Right lobe of liver (tissue), 6 donors: Measurements from ENCODE around the gene TTC28. TPM values are rescaled to one million over a fixed set of nuclear protein-coding genes. Genes with fewer than 3 reads are reported as not detected.

Experiments used
- ATAC-seq, 4 donors: fragments of 200-7000 bp; cut with Tn5 transposase; one replicate each; pipeline ENCODE4 v1.9.1; 2020; ENCODE audit warnings: mild to moderate bottlenecking in 4 of 4, moderate library complexity in 4 of 4
- DNase-seq, 3 donors: peaks; one replicate each; pipeline ENCODE4 v3.0.0-alpha.2; 2020
- H3K27ac ChIP-seq, 3 donors: fragments of 200-600 bp; one replicate each; pipeline ENCODE4 v1.8.0; 2022
- H3K27me3 ChIP-seq, 2 donors: fragments of 200-600 bp; one replicate each; pipeline ENCODE4 v1.8.0; 2022
- H3K36me3 ChIP-seq, 4 donors: fragments of 200-600 bp; sonication (generic) in 1 of 4; one replicate each; pipeline versions ENCODE4 v1.5.1 to v1.8.0; 2017 to 2022; ENCODE audit warnings: control low read depth in 1 of 4
- H3K4me1 ChIP-seq, 4 donors: fragments of 200-600 bp; sonication (generic) in 1 of 4; one replicate each; pipeline versions ENCODE4 v1.5.1 to v1.8.0; 2017 to 2022; ENCODE audit warnings: control low read depth in 1 of 4
- H3K4me3 ChIP-seq, 3 donors: fragments of 200-600 bp; one replicate each; pipeline ENCODE4 v1.8.0; 2022
- H3K9me3 ChIP-seq, 4 donors: fragments of 200-600 bp; sonication (generic) in 1 of 4; one replicate each; pipeline versions ENCODE4 v1.5.1 to v1.8.0; 2017 to 2022; ENCODE audit warnings: control low read depth in 1 of 4
- POLR2A ChIP-seq: fragments of 450-650 bp; IDR thresholded peaks from one replicate; pipeline ENCODE4 v1.6.1; 2017; ENCODE audit warnings: antibody characterized with exemption, mild to moderate bottlenecking
- WGBS: methylation state at CpG from one replicate; pipeline ENCODE4 v1.1.6; 2018; ENCODE audit warnings: low coverage, low lambda C conversion rate; ENCODE audit not compliant: insufficient coverage; ENCODE audit errors: missing lambda C conversion rate; 5-methylcytosine and 5-hydroxymethylcytosine counted together
- intact Hi-C, 2 donors: fragments of 100-400 bp; cut with DNase I; formaldehyde crosslinking; loops; one replicate each; pipeline versions ENCODE4 v1.11.2 to v1.14.1; 2022
- total RNA-seq, 6 experiments: library from RNA; depleted of rRNA in 2 of 6; stranded (reverse); fragments of >200 nt in 2 of 6; fragmentation: NEBNext Ultra II Directional in 3 of 6; extraction: Animal tissue kit (Norgen Biotek cat#: 25700) in 3 of 6; gene quantifications; one replicate each; pipeline versions ENCODE4 v1.1.0 to v1.2.4, GENCODE V29; 2016 to 2023
- TF ChIP-seq, protein P1 (sequence below), 4 donors: fragments of 200-600 bp in 3 of 4; fragments of 450-650 bp in 1 of 4; IDR thresholded peaks; one replicate each; pipeline versions ENCODE4 v1.5.1 to v1.8.0; 2016 to 2022; ENCODE audit warnings: antibody characterized with exemption in 4 of 4, mild to moderate bottlenecking in 2 of 4
- donor health status: DM: no; HTN: yes; CAD: no.
- donor health status: DM: no; HTN: no; CAD: no.
- donor health status: DM: no; HTN: no; CAD: no.
- donor health status: DM: no; HTN: yes; CAD: no.
- donor health status: DM: no; HTN: yes; CAD: no.

Gene TTC28
- total RNA-seq, 6 experiments from 2014 or later: 9.4 to 38.3 (median 15.0) TPM

DNA sequence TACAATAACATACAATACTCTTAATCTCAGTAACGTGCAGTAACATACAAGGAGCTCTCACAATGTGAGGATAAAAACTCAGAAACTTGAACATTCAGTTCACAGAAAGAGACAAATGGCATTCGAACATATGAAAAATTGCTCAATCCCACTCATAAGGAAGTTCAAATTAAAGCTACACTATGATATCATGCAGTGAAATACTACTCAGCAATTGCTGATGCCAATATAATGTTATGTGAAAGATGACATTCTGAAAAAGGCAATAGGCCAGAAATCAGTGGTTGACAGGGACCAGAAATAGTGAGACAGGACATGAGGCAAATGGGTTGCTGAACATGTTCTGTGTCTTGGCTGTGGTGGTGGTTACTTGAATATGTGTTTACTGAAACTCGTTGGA lies 726.9 kb downstream of the TTC28 start:
- Histone ChIP-seq H3K27ac (peak overlapping the region; percentile 4 to 58 (median 33)), H3K9me3 (no peaks in the 10 kb centered on the region), H3K4me1 (peaks cover 0 to 34% (median 13%) of the 10 kb centered on the region in 4 donors), H3K27me3 (no peaks in the 10 kb centered on the region), H3K4me3 (no peak overlapping the region), H3K36me3 (no peaks in the 10 kb centered on the region)
- DNase-seq (no peak), ATAC-seq (peak; percentile 8 to 66 (median 13))
- intact Hi-C loops: no loop called here
- whole genome bisulfite sequencing: 37% methylated on average over 3 of the region's 3 CpGs
- TF ChIP-seq POLR2A: no peak
- TF ChIP-seq, protein P1, sequence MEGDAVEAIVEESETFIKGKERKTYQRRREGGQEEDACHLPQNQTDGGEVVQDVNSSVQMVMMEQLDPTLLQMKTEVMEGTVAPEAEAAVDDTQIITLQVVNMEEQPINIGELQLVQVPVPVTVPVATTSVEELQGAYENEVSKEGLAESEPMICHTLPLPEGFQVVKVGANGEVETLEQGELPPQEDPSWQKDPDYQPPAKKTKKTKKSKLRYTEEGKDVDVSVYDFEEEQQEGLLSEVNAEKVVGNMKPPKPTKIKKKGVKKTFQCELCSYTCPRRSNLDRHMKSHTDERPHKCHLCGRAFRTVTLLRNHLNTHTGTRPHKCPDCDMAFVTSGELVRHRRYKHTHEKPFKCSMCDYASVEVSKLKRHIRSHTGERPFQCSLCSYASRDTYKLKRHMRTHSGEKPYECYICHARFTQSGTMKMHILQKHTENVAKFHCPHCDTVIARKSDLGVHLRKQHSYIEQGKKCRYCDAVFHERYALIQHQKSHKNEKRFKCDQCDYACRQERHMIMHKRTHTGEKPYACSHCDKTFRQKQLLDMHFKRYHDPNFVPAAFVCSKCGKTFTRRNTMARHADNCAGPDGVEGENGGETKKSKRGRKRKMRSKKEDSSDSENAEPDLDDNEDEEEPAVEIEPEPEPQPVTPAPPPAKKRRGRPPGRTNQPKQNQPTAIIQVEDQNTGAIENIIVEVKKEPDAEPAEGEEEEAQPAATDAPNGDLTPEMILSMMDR (IDR thresholded peaks at IDR 0.05): no peak

DNA sequence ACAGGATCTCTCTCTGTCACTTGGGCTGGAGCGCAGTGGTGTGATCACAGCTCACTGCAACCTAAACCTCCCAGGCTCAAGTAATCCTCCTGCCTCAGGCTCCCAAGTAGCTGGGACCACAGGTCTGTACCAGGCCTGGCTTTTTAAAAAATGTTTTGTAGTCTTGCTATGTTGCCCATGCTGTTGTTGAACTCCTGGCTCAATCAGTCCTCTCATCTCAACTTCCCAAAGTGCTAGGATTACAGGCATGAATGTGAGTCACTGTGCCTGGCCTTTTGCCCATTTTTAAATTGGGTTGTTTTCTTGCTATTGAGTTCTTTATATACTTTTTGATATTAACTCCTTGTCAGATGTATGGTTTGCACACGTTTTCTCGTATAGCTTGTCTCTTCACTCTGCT lies 727.5 kb downstream of the TTC28 start:
- Histone ChIP-seq H3K27ac (peak overlapping the region; percentile 4 to 58 (median 33)), H3K27me3 (no peaks in the 10 kb centered on the region), H3K4me1 (peaks cover 0 to 34% (median 13%) of the 10 kb centered on the region in 4 donors), H3K9me3 (no peaks in the 10 kb centered on the region), H3K36me3 (no peaks in the 10 kb centered on the region), H3K4me3 (no peak overlapping the region)
- ATAC-seq: peak in 3 of 4 donors; percentile 36 to 66 (median 39)
- DNase-seq: no peak
- intact Hi-C loops: no loop called here
- TF ChIP-seq POLR2A: no peak
- TF ChIP-seq, protein P1 (IDR thresholded peaks at IDR 0.05): no peak
- WGBS: 69% methylated on average over 3 of the region's 3 CpGs

DNA sequence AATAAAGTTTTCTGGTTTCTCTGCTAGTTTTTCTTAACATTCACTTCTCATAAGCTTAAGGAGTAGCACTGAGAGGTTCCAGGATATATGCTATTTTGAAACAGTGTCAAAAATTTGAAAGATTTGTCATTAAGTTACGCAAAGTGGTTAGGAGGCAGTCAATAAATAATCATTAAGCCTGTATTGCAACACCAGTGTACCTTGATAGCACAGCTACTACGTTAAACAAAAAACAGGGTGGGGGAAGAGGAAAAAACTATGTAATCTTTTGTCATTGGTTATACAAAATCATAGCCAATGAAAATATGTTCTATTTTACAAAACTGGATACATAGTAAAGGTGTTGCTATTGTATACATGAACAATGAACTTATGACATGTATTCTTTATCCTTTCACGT lies 730.2 kb downstream of the TTC28 start:
- no peaks in the 10 kb centered on the region for H3K36me3 ChIP-seq
- peaks cover 0 to 34% (median 13%) of the 10 kb centered on the region in 4 donors for H3K4me1 ChIP-seq
- H3K9me3 ChIP-seq: no peaks in the 10 kb centered on the region
- TF ChIP-seq, protein P1 (IDR thresholded peaks at IDR 0.05): no peak
- TF ChIP-seq POLR2A: no peak
- no peaks in the 10 kb centered on the region for H3K27me3 ChIP-seq
- WGBS: 14% methylated on average over 3 of the region's 3 CpGs
- DNase-seq: no peak
- no peak overlapping the region for H3K4me3 ChIP-seq
- ATAC-seq: peak; percentile 69 to 87 (median 74)
- H3K27ac ChIP-seq: peak overlapping the region; percentile 69 to 90 (median 82)
- intact Hi-C loops: no loop called here

DNA sequence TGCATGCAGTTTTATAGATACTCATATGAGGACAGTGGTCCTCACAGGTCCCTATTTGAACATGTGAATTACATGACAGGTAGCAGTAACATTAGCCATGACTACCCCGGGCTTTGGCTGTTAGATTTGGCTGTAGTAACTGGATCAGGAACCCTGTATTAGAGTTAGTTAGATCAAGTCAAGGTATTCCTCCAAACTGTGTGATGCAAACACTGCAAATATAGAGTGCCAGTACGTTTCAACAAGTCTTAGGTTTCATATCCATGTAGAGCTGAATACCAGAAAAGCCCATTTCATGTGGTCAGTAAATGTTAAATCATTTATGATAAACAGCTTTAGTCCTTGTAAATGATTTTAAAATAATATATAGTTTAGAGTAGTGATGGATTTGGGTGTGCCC lies 731.1 kb downstream of the TTC28 start:
- H3K27me3 ChIP-seq: no peaks in the 10 kb centered on the region
- no peaks in the 10 kb centered on the region for H3K36me3 ChIP-seq
- WGBS: 23% methylated on average over 2 of the region's 2 CpGs
- intact Hi-C loops: no loop called here
- DNase-seq (no peak), ATAC-seq (peak; percentile 37 to 62 (median 56))
- peaks cover 0 to 34% (median 13%) of the 10 kb centered on the region in 4 donors for H3K4me1 ChIP-seq
- H3K9me3 ChIP-seq: no peaks in the 10 kb centered on the region
- H3K27ac ChIP-seq: peak overlapping the region in 2 of 3 donors; percentile 82 to 90
- no peak overlapping the region for H3K4me3 ChIP-seq
- TF ChIP-seq, protein P1 (IDR thresholded peaks at IDR 0.05): no peak
- TF ChIP-seq POLR2A: no peak

DNA sequence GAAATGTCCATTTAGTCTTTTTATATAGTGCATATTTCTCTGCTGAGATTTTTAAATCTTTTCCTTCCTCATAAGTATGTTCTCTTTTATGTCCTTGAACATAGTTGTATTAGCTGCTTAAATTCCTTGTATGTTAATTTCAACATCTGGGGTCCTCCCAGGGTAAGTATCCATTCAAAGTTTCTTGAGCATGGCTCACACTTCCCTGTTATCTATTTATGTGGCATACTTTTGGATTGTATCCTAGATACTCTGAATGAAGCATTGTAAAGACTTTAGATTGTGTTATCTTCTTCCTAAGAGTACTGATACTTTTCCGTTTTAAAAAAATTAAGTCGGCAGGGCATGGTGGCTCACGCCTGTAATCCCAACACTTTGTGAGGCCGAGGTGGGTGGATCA lies 732.2 kb downstream of the TTC28 start:
- no peak overlapping the region for H3K27ac ChIP-seq
- DNase-seq: no peak
- ATAC-seq: no peak
- no peaks in the 10 kb centered on the region for H3K36me3 ChIP-seq
- H3K4me1 ChIP-seq: peaks cover 0 to 26% (median 12%) of the 10 kb centered on the region in 4 donors
- no peaks in the 10 kb centered on the region for H3K9me3 ChIP-seq
- H3K4me3 ChIP-seq: no peak overlapping the region
- WGBS: 97% methylated on average over 4 of the region's 4 CpGs
- H3K27me3 ChIP-seq: no peaks in the 10 kb centered on the region
- intact Hi-C loops: no loop called here
- TF ChIP-seq, protein P1 (IDR thresholded peaks at IDR 0.05): no peak
- TF ChIP-seq POLR2A: no peak
